C4-2B (cell line): ENCODE results near the gene PLA2G6.

Source experiments
- CTCF ChIP-seq: fragments of 450-650 bp; conservative IDR thresholded peaks from 2 replicates; pipeline ENCODE4 v1.5.1; 2017; ENCODE audit warnings: mild to moderate bottlenecking
- ZFX ChIP-seq: fragments of 450-650 bp; IDR thresholded peaks from 2 replicates; pipeline ENCODE4 v1.6.1; 2017

GRCh38 chr22:38122616-38123015 is 59.0 kb downstream of the PLA2G6 start:
- no peak for TF ChIP-seq CTCF
- no peak for TF ChIP-seq ZFX
